Astrocyte (in vitro differentiated cells and primary cell): Measurements from ENCODE around the gene CTIF. TPM values are rescaled to one million over a fixed set of nuclear protein-coding genes. Genes with fewer than 3 reads are reported as not detected.

Experiments used
- DNase-seq: peaks from one replicate; pipeline ENCODE4 v3.0.0-alpha.2; 2010; ENCODE audit warnings: low read depth
- FAIRE-seq: peaks from 2 replicates; lab custom pipeline; 2011; peaks lifted over from hg19 to GRCh38; lab: Jason Lieb, UNC
- H2AFZ ChIP-seq: 2 replicates; pipeline ENCODE4 v1.6.0; 2012; ENCODE audit warnings: low read depth, low read length, inconsistent platforms
- H3K27ac ChIP-seq: 2 replicates; pipeline ENCODE4 v1.5.1; 2011; ENCODE audit warnings: low read depth, low read length, inconsistent platforms
- H3K27me3 ChIP-seq: 2 replicates; pipeline ENCODE4 v1.6.0; 2011; ENCODE audit warnings: low read length, inconsistent platforms; ENCODE audit not compliant: insufficient read depth
- H3K36me3 ChIP-seq: 2 replicates; pipeline ENCODE4 v1.5.1; 2011; ENCODE audit warnings: low read length, inconsistent platforms; ENCODE audit not compliant: insufficient read depth
- H3K4me1 ChIP-seq: 2 replicates; pipeline ENCODE4 v1.5.1; 2011; ENCODE audit warnings: low read length, inconsistent platforms; ENCODE audit not compliant: insufficient read depth
- H3K4me2 ChIP-seq: 2 replicates; pipeline ENCODE4 v1.6.0; 2012; ENCODE audit warnings: low read length, inconsistent platforms
- H3K4me3 ChIP-seq: 2 replicates; pipeline ENCODE4 v1.5.1; 2011; ENCODE audit warnings: low read depth, mild to moderate bottlenecking, low read length, inconsistent platforms; ENCODE audit not compliant: insufficient read depth
- H3K79me2 ChIP-seq: 2 replicates; pipeline ENCODE4 v1.6.0; 2012; ENCODE audit warnings: mild to moderate bottlenecking, low read length, inconsistent platforms; ENCODE audit not compliant: insufficient read depth
- H3K9ac ChIP-seq: 2 replicates; pipeline ENCODE4 v1.6.0; 2012; ENCODE audit warnings: mild to moderate bottlenecking, low read length, inconsistent platforms
- H3K9me3 ChIP-seq: 2 replicates; pipeline ENCODE4 v1.5.1; 2012; ENCODE audit warnings: low read depth, mild to moderate bottlenecking, low read length, inconsistent platforms; ENCODE audit not compliant: insufficient read depth
- H4K20me1 ChIP-seq: 2 replicates; pipeline ENCODE4 v1.6.0; 2012; ENCODE audit warnings: low read length, inconsistent platforms; ENCODE audit not compliant: insufficient read depth
- H3K27ac Mint-ChIP-seq: one replicate; pipeline ENCODE4 v1.8.0; 2021; ENCODE audit warnings: mild to moderate bottlenecking, mixed read lengths; ENCODE audit not compliant: unreplicated experiment
- H3K27me3 Mint-ChIP-seq: one replicate; pipeline ENCODE4 v1.8.0; 2021; ENCODE audit warnings: low read depth, mixed read lengths; ENCODE audit not compliant: unreplicated experiment
- H3K36me3 Mint-ChIP-seq: one replicate; pipeline ENCODE4 v1.8.0; 2021; ENCODE audit warnings: low read depth, mixed read lengths; ENCODE audit not compliant: unreplicated experiment
- H3K4me1 Mint-ChIP-seq: one replicate; pipeline ENCODE4 v1.8.0; 2021; ENCODE audit warnings: low read depth, mixed read lengths; ENCODE audit not compliant: unreplicated experiment
- H3K4me3 Mint-ChIP-seq: one replicate; pipeline ENCODE4 v1.8.0; 2021; ENCODE audit warnings: mild to moderate bottlenecking, moderate library complexity, mixed read lengths; ENCODE audit not compliant: unreplicated experiment
- H3K9me3 Mint-ChIP-seq: one replicate; pipeline ENCODE4 v1.8.0; 2021; ENCODE audit warnings: mild to moderate bottlenecking, mixed read lengths; ENCODE audit not compliant: unreplicated experiment
- EZH2 ChIP-seq: IDR thresholded peaks from 2 replicates; pipeline ENCODE4 v1.6.1; 2012; ENCODE audit warnings: mild to moderate bottlenecking, low read length, inconsistent platforms; ENCODE audit not compliant: insufficient read depth
- total RNA-seq: library from RNA; stranded (reverse); gene quantifications from 2 replicates; pipeline ENCODE4 v1.2.1, GENCODE V29; 2021
- TF ChIP-seq, protein P1 (sequence below): IDR thresholded peaks from 2 replicates; pipeline ENCODE4 v1.5.1; 2011; ENCODE audit warnings: low read depth, mild to moderate bottlenecking, inconsistent platforms, low read length, moderate library complexity; ENCODE audit not compliant: insufficient read depth

CTIF gene
- total RNA-seq, 1 donor from 2014 or later, result 101 TPM

DNA sequence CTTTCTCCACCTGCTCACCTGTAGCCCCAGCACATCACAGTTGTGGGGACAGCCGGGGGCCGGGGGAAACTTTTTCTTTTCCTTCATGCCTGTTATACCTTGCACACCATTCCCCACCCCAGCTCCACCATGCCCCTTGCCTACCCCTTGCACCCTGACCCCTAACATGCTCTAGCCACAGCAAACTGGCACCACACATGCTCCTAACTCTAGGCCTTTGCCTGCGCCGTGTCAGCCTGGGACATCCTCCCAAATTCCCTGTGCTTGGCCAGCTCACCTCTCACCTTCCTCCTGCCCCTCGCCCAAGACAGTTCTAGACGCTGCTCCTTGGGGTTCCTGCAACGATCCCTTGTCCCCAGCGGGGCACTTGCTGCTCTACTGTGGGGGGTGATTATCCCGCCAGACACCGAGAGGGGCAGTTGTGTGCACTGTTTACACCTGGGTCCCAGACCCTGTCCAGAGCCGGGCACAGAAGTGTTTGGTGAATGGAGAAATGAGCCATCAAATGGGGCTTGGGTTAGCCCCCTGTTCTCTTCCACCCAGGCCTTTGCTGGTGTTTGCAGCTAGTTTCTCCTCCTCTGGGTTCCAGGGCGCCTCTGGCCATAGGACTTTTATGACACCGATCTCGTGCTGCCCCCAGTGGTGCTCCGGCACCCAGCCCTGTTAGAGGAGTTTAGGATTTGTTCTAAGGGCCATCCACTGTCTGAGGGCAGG, 129.8 kb downstream of the CTIF start:
- DNase-seq, result no peak
- H3K9me3 Mint-ChIP-seq, result peaks cover 7% of the 10 kb centered on the region
- H3K36me3 ChIP-seq, result peaks cover 28% of the 10 kb centered on the region

DNA sequence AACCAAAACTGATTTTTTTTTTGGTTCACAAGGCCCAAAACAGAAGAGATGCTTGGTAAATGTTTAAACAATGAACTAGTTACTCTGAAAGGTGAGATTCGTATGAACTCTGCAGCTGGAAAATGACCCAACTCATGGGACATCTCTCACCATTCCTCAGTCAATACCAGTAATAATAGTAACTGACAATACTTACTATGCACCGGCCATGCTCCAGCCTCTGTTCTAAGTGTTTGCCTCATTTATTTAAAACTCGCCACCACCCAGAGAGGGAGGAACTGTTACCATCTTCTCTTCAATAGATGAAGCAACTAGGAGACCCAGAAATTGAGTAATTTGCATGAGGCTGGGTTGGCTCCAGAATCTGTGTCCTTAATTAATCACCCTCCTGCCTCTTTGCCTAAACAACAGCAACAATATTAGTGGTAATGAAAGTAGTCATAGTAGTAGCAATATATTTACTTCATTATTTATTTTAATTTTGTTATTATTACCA, 130.4 kb downstream of the CTIF start:
- Histone ChIP-seq H3K36me3 (peaks cover 28% of the 10 kb centered on the region), H2AFZ (no peak overlapping the region), H3K27me3 (no peaks in the 10 kb centered on the region), H3K79me2 (no peaks in the 10 kb centered on the region), H3K4me1 (peaks cover 5% of the 10 kb centered on the region), H4K20me1 (peaks cover 40% of the 10 kb centered on the region), H3K27ac (no peak overlapping the region), H3K4me2 (no peak overlapping the region), H3K4me3 (no peak overlapping the region), H3K9me3 (peaks cover 4% of the 10 kb centered on the region), H3K9ac (no peak overlapping the region)
- FAIRE-seq (no peak), DNase-seq (no peak)
- peaks cover 45% of the 10 kb centered on the region for H3K36me3 Mint-ChIP-seq
- H3K4me3 Mint-ChIP-seq, result no peak overlapping the region
- H3K27me3 Mint-ChIP-seq, result no peaks in the 10 kb centered on the region
- H3K27ac Mint-ChIP-seq, result no peak overlapping the region
- TF ChIP-seq, protein P1, sequence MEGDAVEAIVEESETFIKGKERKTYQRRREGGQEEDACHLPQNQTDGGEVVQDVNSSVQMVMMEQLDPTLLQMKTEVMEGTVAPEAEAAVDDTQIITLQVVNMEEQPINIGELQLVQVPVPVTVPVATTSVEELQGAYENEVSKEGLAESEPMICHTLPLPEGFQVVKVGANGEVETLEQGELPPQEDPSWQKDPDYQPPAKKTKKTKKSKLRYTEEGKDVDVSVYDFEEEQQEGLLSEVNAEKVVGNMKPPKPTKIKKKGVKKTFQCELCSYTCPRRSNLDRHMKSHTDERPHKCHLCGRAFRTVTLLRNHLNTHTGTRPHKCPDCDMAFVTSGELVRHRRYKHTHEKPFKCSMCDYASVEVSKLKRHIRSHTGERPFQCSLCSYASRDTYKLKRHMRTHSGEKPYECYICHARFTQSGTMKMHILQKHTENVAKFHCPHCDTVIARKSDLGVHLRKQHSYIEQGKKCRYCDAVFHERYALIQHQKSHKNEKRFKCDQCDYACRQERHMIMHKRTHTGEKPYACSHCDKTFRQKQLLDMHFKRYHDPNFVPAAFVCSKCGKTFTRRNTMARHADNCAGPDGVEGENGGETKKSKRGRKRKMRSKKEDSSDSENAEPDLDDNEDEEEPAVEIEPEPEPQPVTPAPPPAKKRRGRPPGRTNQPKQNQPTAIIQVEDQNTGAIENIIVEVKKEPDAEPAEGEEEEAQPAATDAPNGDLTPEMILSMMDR, result no peak
- TF ChIP-seq EZH2, result no peak
- H3K4me1 Mint-ChIP-seq, result peaks cover 4% of the 10 kb centered on the region
- H3K9me3 Mint-ChIP-seq, result peaks cover 7% of the 10 kb centered on the region

More for the DNA sequence above, 129.8 kb downstream of the CTIF start:
- Histone ChIP-seq H2AFZ (no peak overlapping the region), H3K27me3 (no peaks in the 10 kb centered on the region), H3K4me2 (no peak overlapping the region), H3K9me3 (peaks cover 4% of the 10 kb centered on the region), H3K27ac (no peak overlapping the region), H3K4me3 (no peak overlapping the region), H4K20me1 (peaks cover 41% of the 10 kb centered on the region), H3K4me1 (no peaks in the 10 kb centered on the region), H3K9ac (no peak overlapping the region), H3K79me2 (peaks cover 4% of the 10 kb centered on the region)
- Mint-ChIP-seq H3K4me1 (no peaks in the 10 kb centered on the region), H3K27me3 (no peaks in the 10 kb centered on the region), H3K27ac (no peak overlapping the region), H3K4me3 (no peak overlapping the region), H3K36me3 (peaks cover 41% of the 10 kb centered on the region)
- no peak for TF ChIP-seq EZH2
- TF ChIP-seq, protein P1, result peak; percentile 4
- no peak for FAIRE-seq
